HCT116 (cell line): ENCODE results near the gene ZBED1. TPM values are rescaled to one million over a fixed set of nuclear protein-coding genes. Genes with fewer than 3 reads are reported as not detected.

ENCODE experiments used
- ATAC-seq: fragments of 200-7000 bp; cut with Tn5 transposase; 2 replicates; pipeline ENCODE4 v1.9.1; 2020; ENCODE audit warnings: mild to moderate bottlenecking, moderate library complexity
- BruUV-seq: library from RNA; stranded (reverse); fragments of 400-500 nt; replicated peaks from 2 replicates; lab custom pipeline; 2021; lab: Mats Ljungman, UMichigan
- CTCF ChIA-PET: fragments of 300-600 bp; sonication (Branson Sonifier 250); formaldehyde crosslinking; loops from one replicate; lab custom pipeline; 2021; ENCODE audit warnings: antibody characterized with exemption; lab: Charles Lee
- POLR2A ChIA-PET: fragments of 300-600, 350-600 bp; sonication (Branson Sonifier 250); formaldehyde crosslinking; loops from one replicate; lab custom pipeline; 2021; ENCODE audit warnings: antibody characterized with exemption; lab: Charles Lee
- RAD21 ChIA-PET, 2 experiments: fragments of 300-600 bp; sonication (Branson Sonifier 250); formaldehyde crosslinking; loops; one replicate each; lab custom pipeline; 2023; ENCODE audit warnings: low total read pairs in 2 of 2; ENCODE audit not compliant: uncharacterized antibody in 2 of 2, unreplicated experiment in 2 of 2, low non-redundant PET in 1 of 2; lab: Charles Lee
- DNase-seq: peaks from one replicate; pipeline ENCODE4 v3.0.0-alpha.2; 2010; ENCODE audit warnings: low read depth, low spot score
- H2AFZ ChIP-seq: fragments of 200-600 bp; shearing (Covaris generic), sonication (generic); 2 replicates; pipeline ENCODE4 v1.6.1; 2017; ENCODE audit warnings: low read depth, mixed run types, mixed read lengths, antibody characterized with exemption, low read length; ENCODE audit not compliant: poor library complexity, severe bottlenecking
- H3K27ac ChIP-seq: 2 replicates; pipeline ENCODE4 v1.5.1; 2012; ENCODE audit warnings: low read depth, low read length
- H3K27me3 ChIP-seq: fragments of 200-600 bp; sonication (generic); 2 replicates; pipeline ENCODE4 v1.6.1; 2016; ENCODE audit warnings: mixed run types, low read length, mixed read lengths; ENCODE audit not compliant: insufficient read depth
- H3K36me3 ChIP-seq, 2 experiments: fragments of 200-500 bp in 1 of 2; fragments of 200-600 bp in 1 of 2; sonication (Bioruptor generic) in 1 of 2; sonication (generic) in 1 of 2; 2 replicates each; pipeline versions ENCODE4 v1.5.1 to v1.6.1; 2014 to 2016; ENCODE audit warnings: low read length in 2 of 2, inconsistent platforms in 1 of 2, mixed read lengths in 1 of 2, mixed run types in 1 of 2; ENCODE audit not compliant: insufficient read depth in 2 of 2, control insufficient read depth in 1 of 2
- H3K4me1 ChIP-seq, 2 experiments: fragments of 200-600 bp in 1 of 2; sonication (generic) in 1 of 2; 2 replicates each; pipeline versions ENCODE4 v1.5.1 to v1.6.1; 2012 to 2017; ENCODE audit warnings: low read length in 2 of 2, inconsistent platforms in 1 of 2, mild to moderate bottlenecking in 1 of 2, mixed read lengths in 1 of 2, mixed run types in 1 of 2, moderate library complexity in 1 of 2; ENCODE audit not compliant: insufficient read depth in 2 of 2, control insufficient read depth in 1 of 2
- H3K4me2 ChIP-seq: fragments of 200-600 bp; sonication (generic); 2 replicates; pipeline ENCODE4 v1.6.1; 2017; ENCODE audit warnings: mixed run types, low read length, mixed read lengths
- H3K4me3 ChIP-seq, 2 experiments: fragments of 200-600 bp in 1 of 2; sonication (generic) in 1 of 2; replicated peaks in 1 of 2; 2 replicates each; pipeline ENCODE4 v1.5.1; 2011 to 2016; ENCODE audit warnings: low read length in 2 of 2, control low read depth in 1 of 2, low read depth in 1 of 2, mild to moderate bottlenecking in 1 of 2, mixed read lengths in 1 of 2, mixed run types in 1 of 2
- H3K79me2 ChIP-seq: fragments of 200-600 bp; sonication (generic); 2 replicates; pipeline ENCODE4 v1.6.1; 2017; ENCODE audit warnings: mild to moderate bottlenecking, mixed run types, low read length, moderate library complexity, mixed read lengths; ENCODE audit not compliant: insufficient read depth
- H3K9ac ChIP-seq: fragments of 200-600 bp; sonication (generic); 2 replicates; pipeline ENCODE4 v1.6.1; 2016; ENCODE audit warnings: low read length, mixed read lengths
- H3K9me2 ChIP-seq: fragments of 200-600 bp; sonication (generic), shearing (Covaris generic); 2 replicates; pipeline ENCODE4 v1.6.1; 2017; ENCODE audit warnings: mixed run types, mild to moderate bottlenecking, moderate library complexity; ENCODE audit not compliant: insufficient read depth
- H3K9me3 ChIP-seq, 2 experiments: fragments of 200-500 bp in 1 of 2; fragments of 200-600 bp in 1 of 2; sonication (Bioruptor generic) in 1 of 2; sonication (generic) in 1 of 2; 2 replicates each; pipeline ENCODE4 v1.6.1; 2014 to 2017; ENCODE audit warnings: low read length in 2 of 2, mixed read lengths in 2 of 2, inconsistent platforms in 1 of 2, low read depth in 1 of 2, mild to moderate bottlenecking in 1 of 2, mixed run types in 1 of 2, moderate library complexity in 1 of 2; ENCODE audit not compliant: control insufficient read depth in 1 of 2, insufficient read depth in 1 of 2
- H4K20me1 ChIP-seq: fragments of 200-600 bp; sonication (generic), shearing (Covaris generic); 2 replicates; pipeline ENCODE4 v1.6.1; 2017; ENCODE audit warnings: mixed run types, mild to moderate bottlenecking, moderate library complexity; ENCODE audit not compliant: insufficient read depth
- CBX3 ChIP-seq: IDR thresholded peaks from 2 replicates; pipeline ENCODE4 v1.6.1; 2012; ENCODE audit warnings: low read depth
- ELF1 ChIP-seq: IDR thresholded peaks from 2 replicates; pipeline ENCODE4 v1.6.1; 2012; ENCODE audit warnings: low read depth, borderline replicate concordance
- SRF ChIP-seq: IDR thresholded peaks from 2 replicates; pipeline ENCODE4 v1.6.1; 2012; ENCODE audit warnings: low read depth
- TCF7L2 ChIP-seq: IDR thresholded peaks from 2 replicates; pipeline ENCODE4 v1.7.0; 2011; ENCODE audit warnings: borderline replicate concordance, inconsistent platforms; ENCODE audit not compliant: insufficient read depth, insufficient read length; ENCODE audit errors: extremely low read depth
- YY1 ChIP-seq: IDR thresholded peaks from 2 replicates; pipeline ENCODE4 v1.6.1; 2011; ENCODE audit warnings: low read length, low read depth, moderate library complexity, mild to moderate bottlenecking; ENCODE audit not compliant: insufficient replicate concordance; ENCODE audit errors: extremely low read depth
- intact Hi-C: fragments of 100-400 bp; cut with micrococcal nuclease; formaldehyde crosslinking; loops from 2 replicates; pipeline ENCODE4 v1.10.0; 2022
- total RNA-seq: library from RNA; stranded (reverse); gene quantifications from one replicate; pipeline ENCODE4 v1.2.1, GENCODE V29; 2021; ENCODE audit not compliant: unreplicated experiment

ZBED1 gene
- total RNA-seq, 1 experiment from 2014 or later = 21.0 TPM

GRCh38 chrX:2497961-2498780, 2.6 kb downstream of the ZBED1 start:
- DNase-seq = no peak
- BruUV-seq = no TSS peak
- no peak overlapping the region for H3K4me3 ChIP-seq

GRCh38 chrX:2495595-2495994, 5.2 kb downstream of the ZBED1 start:
- Histone ChIP-seq H3K4me1 (peaks cover 3 to 6% of the 10 kb centered on the region in 2 experiments; a peak in 2 of 4 replicates), H3K79me2 (peaks cover 71% of the 10 kb centered on the region), H3K4me2 (no peak overlapping the region)
- ATAC-seq = no peak
- no peak for TF ChIP-seq YY1
- TF ChIP-seq, all 23 proteins: peak for 0
- Histone ChIP-seq H3K9ac (no peak overlapping the region), H3K4me3 (no peak overlapping the region), H4K20me1 (no peaks in the 10 kb centered on the region), H3K36me3 (no peaks in the 10 kb centered on the region; a peak in 1 of 4 replicates), H3K9me2 (no peaks in the 10 kb centered on the region), H3K9me3 (no peaks in the 10 kb centered on the region), H3K27me3 (no peaks in the 10 kb centered on the region), H2AFZ (no peak overlapping the region), H3K27ac (no peak overlapping the region)
- BruUV-seq = no TSS peak
- ChIA-PET RAD21 (no interaction called here), CTCF (no interaction called here), POLR2A (no interaction called here)
- no peak for DNase-seq
- intact Hi-C loops = no loop called here

More at GRCh38 chrX:2497961-2498780, 2.6 kb downstream of the ZBED1 start:
- Histone ChIP-seq H3K27me3 (no peaks in the 10 kb centered on the region), H3K36me3 (no peaks in the 10 kb centered on the region; a peak in 1 of 4 replicates), H3K9me2 (no peaks in the 10 kb centered on the region), H3K9ac (no peak overlapping the region), H3K9me3 (no peaks in the 10 kb centered on the region), H3K27ac (no peak overlapping the region), H3K4me1 (peaks cover 3 to 6% of the 10 kb centered on the region in 2 experiments; a peak in 2 of 4 replicates), H3K79me2 (peaks cover 63% of the 10 kb centered on the region), H4K20me1 (no peaks in the 10 kb centered on the region), H2AFZ (no peak overlapping the region), H3K4me2 (no peak overlapping the region)
- ChIA-PET CTCF (no interaction called here), RAD21 (no interaction called here), POLR2A (no interaction called here)
- intact Hi-C loops = no loop called here
- TF ChIP-seq CBX3 (no peak), YY1 (no peak), ELF1 (no peak), SRF (no peak), TCF7L2 (no peak)
- no peak for ATAC-seq
